Measurements from ENCODE around the gene LRRC27.
"Not testable (repeated sequence)": the region's sequence is repeated elsewhere in the genome, so short reads cannot be mapped to it uniquely, and the experiment has no call there.

DNA sequence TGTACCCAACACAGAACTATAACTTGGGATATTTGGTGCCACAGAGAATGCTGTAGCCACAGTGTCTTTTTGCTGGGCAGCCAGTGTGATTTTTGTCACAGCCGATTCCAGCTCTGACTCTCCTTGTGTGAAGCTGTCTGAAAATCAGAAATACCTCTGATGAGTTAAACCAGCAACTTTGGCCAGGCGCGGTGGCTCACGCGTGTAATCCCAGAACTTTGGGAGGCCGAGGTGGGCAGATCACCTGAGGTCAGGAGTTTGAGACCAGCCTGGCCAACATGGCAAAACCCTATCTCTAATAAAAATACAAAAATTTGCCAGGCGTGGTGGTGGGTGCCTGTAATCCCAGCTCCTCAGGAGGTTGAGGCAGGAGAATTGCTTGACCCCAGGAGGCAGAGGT, 5.9 kb downstream of the LRRC27 start:
- TF ChIP-seq, protein P1, sequence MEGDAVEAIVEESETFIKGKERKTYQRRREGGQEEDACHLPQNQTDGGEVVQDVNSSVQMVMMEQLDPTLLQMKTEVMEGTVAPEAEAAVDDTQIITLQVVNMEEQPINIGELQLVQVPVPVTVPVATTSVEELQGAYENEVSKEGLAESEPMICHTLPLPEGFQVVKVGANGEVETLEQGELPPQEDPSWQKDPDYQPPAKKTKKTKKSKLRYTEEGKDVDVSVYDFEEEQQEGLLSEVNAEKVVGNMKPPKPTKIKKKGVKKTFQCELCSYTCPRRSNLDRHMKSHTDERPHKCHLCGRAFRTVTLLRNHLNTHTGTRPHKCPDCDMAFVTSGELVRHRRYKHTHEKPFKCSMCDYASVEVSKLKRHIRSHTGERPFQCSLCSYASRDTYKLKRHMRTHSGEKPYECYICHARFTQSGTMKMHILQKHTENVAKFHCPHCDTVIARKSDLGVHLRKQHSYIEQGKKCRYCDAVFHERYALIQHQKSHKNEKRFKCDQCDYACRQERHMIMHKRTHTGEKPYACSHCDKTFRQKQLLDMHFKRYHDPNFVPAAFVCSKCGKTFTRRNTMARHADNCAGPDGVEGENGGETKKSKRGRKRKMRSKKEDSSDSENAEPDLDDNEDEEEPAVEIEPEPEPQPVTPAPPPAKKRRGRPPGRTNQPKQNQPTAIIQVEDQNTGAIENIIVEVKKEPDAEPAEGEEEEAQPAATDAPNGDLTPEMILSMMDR (IDR thresholded peaks at IDR 0.05) = not testable (repeated sequence)
- TF ChIP-seq POLR2A (IDR thresholded peaks at IDR 0.05) = not testable (repeated sequence)
